Dedifferentiated amniotic fluid mesenchymal stem cell (primary cell): ENCODE data around the gene IFNK.
"Not testable (repeated sequence)": the region's sequence is repeated elsewhere in the genome, so short reads cannot be mapped to it uniquely, and the experiment has no call there.

Experiments used
- DNase-seq: peaks from one replicate; pipeline ENCODE4 v3.0.0-alpha.2; 2016; ENCODE audit errors: extremely low spot score

IFNK gene

GRCh38 chr9:27524236-27524635, at the start of gene IFNK:
TSS of gene IFNK (plus strand) at chr9:27524290. CDS start at chr9:27524337, 47 bp downstream.
- DNase-seq = no peak

GRCh38 chr9:27474305-27474704, 49.8 kb upstream of the IFNK start:
- no peak for DNase-seq

- DNase-seq = no peak
Measured at GRCh38 chr9:27475057-27475595, 49.0 kb upstream of the IFNK start.

- no peak for DNase-seq
Measured at GRCh38 chr9:27476870-27477515, 47.1 kb upstream of the IFNK start.

- no peak for DNase-seq
Measured at GRCh38 chr9:27478322-27478721, 45.8 kb upstream of the IFNK start.

GRCh38 chr9:27482709-27483108, 41.4 kb upstream of the IFNK start:
- DNase-seq = no peak

GRCh38 chr9:27483576-27483975, 40.5 kb upstream of the IFNK start:
- DNase-seq = no peak

GRCh38 chr9:27485158-27485557, 38.9 kb upstream of the IFNK start:
- no peak for DNase-seq

- DNase-seq = no peak
Measured at GRCh38 chr9:27487128-27487640, 36.9 kb upstream of the IFNK start.

- no peak for DNase-seq
Measured at GRCh38 chr9:27487927-27488326, 36.2 kb upstream of the IFNK start.

GRCh38 chr9:27489087-27489876, 34.8 kb upstream of the IFNK start:
- no peak for DNase-seq

- DNase-seq = no peak
Measured at GRCh38 chr9:27491154-27491553, 32.9 kb upstream of the IFNK start.

GRCh38 chr9:27495480-27496134, 28.5 kb upstream of the IFNK start:
- no peak for DNase-seq

- no peak for DNase-seq
Measured at GRCh38 chr9:27496135-27496504, 28.0 kb upstream of the IFNK start.

- DNase-seq = no peak
Measured at GRCh38 chr9:27497883-27498417, 26.1 kb upstream of the IFNK start.

GRCh38 chr9:27499451-27499850, 24.6 kb upstream of the IFNK start:
- no peak for DNase-seq

- DNase-seq = not testable (repeated sequence)
Measured at GRCh38 chr9:27500902-27501301, 23.2 kb upstream of the IFNK start.

- DNase-seq = no peak
Measured at GRCh38 chr9:27503623-27504022, 20.5 kb upstream of the IFNK start.

GRCh38 chr9:27504259-27504658, 19.8 kb upstream of the IFNK start:
- no peak for DNase-seq

- DNase-seq = no peak
Measured at GRCh38 chr9:27505744-27506161, 18.3 kb upstream of the IFNK start.

GRCh38 chr9:27506981-27507380, 17.1 kb upstream of the IFNK start:
- DNase-seq = no peak

GRCh38 chr9:27510780-27511179, 13.3 kb upstream of the IFNK start:
- no peak for DNase-seq
